ENCODE measurements around the gene SLC2A1.

The SLC2A1 gene

DNA sequence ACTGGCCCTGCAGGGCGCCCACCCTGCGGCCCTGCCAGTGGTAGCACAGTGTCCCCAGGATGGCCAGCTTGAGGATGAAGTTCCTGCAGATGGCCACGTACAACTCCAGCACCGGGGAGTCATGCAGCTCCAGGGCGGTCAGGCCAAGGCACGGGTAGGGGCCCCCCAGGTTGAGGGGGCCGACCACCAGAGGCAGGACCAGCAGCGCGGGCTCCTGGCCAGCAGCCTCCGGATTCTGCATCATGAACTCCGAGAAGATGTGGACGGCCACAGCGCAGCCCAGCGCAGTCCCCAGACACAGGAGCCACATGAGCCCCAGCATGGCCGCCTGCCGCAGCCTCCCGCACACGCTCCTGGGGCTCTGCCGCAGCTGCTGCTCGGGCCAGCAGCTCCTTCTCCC is 71.3 kb downstream of the SLC2A1 start:
- H3K27me3 ChIP-seq (ENCODE audit: insufficient read depth, low read length): no peaks in the 10 kb centered on the region
- no peaks in the 10 kb centered on the region for H3K9me3 ChIP-seq (ENCODE audit: insufficient read depth, low read depth, low read length)
- H3K4me3 ChIP-seq (ENCODE audit: low read length): no peak overlapping the region
- H3K4me1 ChIP-seq (ENCODE audit: insufficient read depth, low read length): no peaks in the 10 kb centered on the region
- no peaks in the 10 kb centered on the region for H3K36me3 ChIP-seq (ENCODE audit: insufficient read depth, low read depth, low read length)
- no peak overlapping the region for H3K27ac ChIP-seq (ENCODE audit: low read length)
- H3K9ac ChIP-seq (ENCODE audit: low read depth, low read length): no peak overlapping the region

DNA sequence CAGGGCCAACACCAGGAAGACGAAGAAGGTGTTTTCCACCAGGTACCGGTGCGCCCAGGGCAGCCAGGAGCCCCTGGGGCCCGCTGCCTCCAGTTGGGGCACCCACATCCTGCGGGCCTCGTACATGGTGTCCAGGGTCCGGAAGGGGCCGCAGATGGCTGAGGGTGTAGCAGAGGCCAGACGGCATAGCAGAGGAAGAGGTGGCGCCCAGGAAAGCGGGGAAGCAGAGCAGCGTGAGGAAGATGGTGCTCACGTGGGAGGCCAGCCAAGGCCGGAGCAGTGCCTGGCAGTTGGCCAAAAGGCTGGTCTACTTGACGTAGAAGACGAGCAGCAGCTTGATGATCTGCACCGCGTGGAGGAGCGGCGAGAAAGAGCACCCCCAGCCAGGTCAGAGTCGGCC is 71.9 kb downstream of the SLC2A1 start:
- Histone ChIP-seq H3K4me3 (ENCODE audit: low read length) (no peak overlapping the region), H3K27me3 (ENCODE audit: insufficient read depth, low read length) (no peaks in the 10 kb centered on the region), H3K9ac (ENCODE audit: low read depth, low read length) (no peak overlapping the region), H3K36me3 (ENCODE audit: insufficient read depth, low read depth, low read length) (no peaks in the 10 kb centered on the region), H3K27ac (ENCODE audit: low read length) (no peak overlapping the region), H3K4me1 (ENCODE audit: insufficient read depth, low read length) (no peaks in the 10 kb centered on the region), H3K9me3 (ENCODE audit: insufficient read depth, low read depth, low read length) (no peaks in the 10 kb centered on the region)

DNA sequence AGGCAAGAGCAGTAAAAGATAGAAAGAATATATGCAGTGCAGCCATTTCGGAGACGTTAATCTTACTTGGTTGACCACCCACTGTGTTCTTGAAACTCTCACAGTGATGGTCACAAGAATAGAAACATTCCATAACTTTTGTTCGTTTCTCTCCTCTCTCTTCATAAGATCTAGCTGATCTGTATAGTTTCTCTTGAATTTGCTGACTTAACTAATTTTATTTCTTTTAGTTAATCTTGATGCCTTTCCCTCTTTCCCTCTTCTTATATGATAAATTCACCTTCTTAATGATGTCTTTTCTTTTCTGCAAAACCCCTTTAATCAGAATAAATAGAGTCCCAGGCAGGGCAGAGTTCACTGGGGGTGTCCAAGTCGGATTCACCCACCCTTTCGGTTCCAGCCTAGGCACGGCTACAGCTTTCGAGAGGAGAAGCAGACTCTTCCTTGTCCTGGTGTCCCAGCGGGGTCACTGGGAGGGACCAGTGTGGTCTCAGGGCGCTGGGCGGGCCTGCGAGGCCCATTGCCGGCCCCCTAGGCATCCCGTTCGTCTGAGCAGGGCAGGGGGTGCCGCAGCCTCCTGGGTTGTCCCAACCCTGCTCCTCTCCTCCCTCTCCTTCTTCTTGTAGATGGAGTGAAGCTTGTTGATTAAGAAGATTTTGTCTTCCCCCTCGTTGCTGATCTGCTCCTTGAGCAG is 72.5 kb downstream of the SLC2A1 start:
- H3K4me1 ChIP-seq (ENCODE audit: insufficient read depth, low read length): no peaks in the 10 kb centered on the region
- H3K4me3 ChIP-seq (ENCODE audit: low read length): no peak overlapping the region
- H3K9ac ChIP-seq (ENCODE audit: low read depth, low read length): no peak overlapping the region
- no peaks in the 10 kb centered on the region for H3K9me3 ChIP-seq (ENCODE audit: insufficient read depth, low read depth, low read length)
- H3K27ac ChIP-seq (ENCODE audit: low read length): no peak overlapping the region
- no peaks in the 10 kb centered on the region for H3K36me3 ChIP-seq (ENCODE audit: insufficient read depth, low read depth, low read length)
- H3K27me3 ChIP-seq (ENCODE audit: insufficient read depth, low read length): no peaks in the 10 kb centered on the region

DNA sequence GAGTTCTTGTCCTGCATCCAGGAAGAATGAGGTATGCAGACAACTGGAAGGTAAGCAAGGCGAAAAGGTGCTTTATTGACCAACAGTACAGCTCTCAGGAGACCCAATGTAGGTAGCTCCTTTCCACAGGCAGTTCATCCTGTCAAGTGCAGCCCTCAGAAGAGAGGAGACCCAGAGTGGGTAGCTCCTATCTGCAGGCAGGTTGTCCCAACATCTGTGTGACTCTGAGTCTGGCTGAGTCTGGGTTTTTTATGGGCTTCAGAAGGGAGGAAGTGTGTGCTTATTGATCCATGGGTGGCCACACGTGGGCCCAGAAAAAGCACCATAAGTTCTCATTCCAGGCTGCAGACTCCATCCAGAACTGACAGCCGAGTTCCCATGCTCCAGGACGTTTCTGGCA is 78.3 kb downstream of the SLC2A1 start:
- no peaks in the 10 kb centered on the region for H3K9me3 ChIP-seq (ENCODE audit: insufficient read depth, low read depth, low read length)
- H3K27me3 ChIP-seq (ENCODE audit: insufficient read depth, low read length): no peaks in the 10 kb centered on the region
- no peaks in the 10 kb centered on the region for H3K4me1 ChIP-seq (ENCODE audit: insufficient read depth, low read length)
- no peaks in the 10 kb centered on the region for H3K36me3 ChIP-seq (ENCODE audit: insufficient read depth, low read depth, low read length)
- H3K9ac ChIP-seq (ENCODE audit: low read depth, low read length): no peak overlapping the region
- no peak overlapping the region for H3K27ac ChIP-seq (ENCODE audit: low read length)
- no peak overlapping the region for H3K4me3 ChIP-seq (ENCODE audit: low read length)

DNA sequence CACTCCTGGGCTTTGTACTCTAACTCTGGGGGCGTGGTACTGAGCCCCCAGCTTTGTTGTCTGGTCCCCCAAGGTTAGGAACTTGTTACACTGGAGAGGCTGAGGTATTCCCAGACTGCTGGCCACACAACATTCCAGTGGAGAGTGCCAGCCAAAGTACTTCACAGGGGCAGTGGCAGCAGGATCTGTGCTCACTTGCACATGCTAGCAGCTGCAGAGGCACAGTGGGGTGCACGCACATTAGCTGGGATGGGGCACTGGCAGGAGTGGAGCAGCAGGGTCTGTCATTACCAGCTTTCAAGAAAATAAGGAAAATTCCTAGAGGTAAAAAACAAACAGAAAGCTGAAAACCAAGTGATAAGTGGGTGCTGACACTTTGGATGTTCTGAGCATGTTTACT is 81.3 kb downstream of the SLC2A1 start:
- H3K27ac ChIP-seq (ENCODE audit: low read length): no peak overlapping the region
- no peak overlapping the region for H3K9ac ChIP-seq (ENCODE audit: low read depth, low read length)
- H3K4me1 ChIP-seq (ENCODE audit: insufficient read depth, low read length): no peaks in the 10 kb centered on the region
- H3K36me3 ChIP-seq (ENCODE audit: insufficient read depth, low read depth, low read length): no peaks in the 10 kb centered on the region
- H3K27me3 ChIP-seq (ENCODE audit: insufficient read depth, low read length): no peaks in the 10 kb centered on the region
- H3K9me3 ChIP-seq (ENCODE audit: insufficient read depth, low read depth, low read length): peaks cover 4% of the 10 kb centered on the region; the same call in 1 of the 2 replicates
- no peak overlapping the region for H3K4me3 ChIP-seq (ENCODE audit: low read length)

DNA sequence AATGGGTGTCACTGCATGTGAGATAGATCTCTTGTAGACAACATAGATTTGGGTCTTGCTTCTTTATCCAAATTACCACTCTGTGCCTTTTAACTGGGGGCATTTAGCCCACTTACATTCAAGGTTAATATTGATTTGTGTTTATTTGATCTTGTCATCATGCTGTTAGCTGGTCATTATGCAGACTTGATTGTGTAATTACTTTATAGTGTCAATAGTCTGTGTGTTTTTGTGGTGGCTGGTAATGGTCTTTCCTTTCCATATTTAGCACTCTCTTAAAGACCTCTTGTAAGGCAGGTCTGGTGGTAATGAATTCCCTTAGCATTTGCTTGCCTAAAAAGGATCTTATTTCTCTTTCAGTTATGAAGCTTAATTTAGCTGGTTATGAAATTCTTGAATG is 82.7 kb downstream of the SLC2A1 start:
- Histone ChIP-seq H3K9me3 (ENCODE audit: insufficient read depth, low read depth, low read length) (peaks cover 4% of the 10 kb centered on the region; the same call in 1 of the 2 replicates), H3K4me3 (ENCODE audit: low read length) (no peak overlapping the region), H3K4me1 (ENCODE audit: insufficient read depth, low read length) (no peaks in the 10 kb centered on the region)

More for the DNA sequence above, 82.7 kb downstream of the SLC2A1 start:
- no peaks in the 10 kb centered on the region for H3K36me3 ChIP-seq (ENCODE audit: insufficient read depth, low read depth, low read length)
- no peak overlapping the region for H3K27ac ChIP-seq (ENCODE audit: low read length)
- H3K27me3 ChIP-seq (ENCODE audit: insufficient read depth, low read length): no peaks in the 10 kb centered on the region
- no peak overlapping the region for H3K9ac ChIP-seq (ENCODE audit: low read depth, low read length)
